Measurements from ENCODE around the gene MOGAT3.

MOGAT3 gene

DNA sequence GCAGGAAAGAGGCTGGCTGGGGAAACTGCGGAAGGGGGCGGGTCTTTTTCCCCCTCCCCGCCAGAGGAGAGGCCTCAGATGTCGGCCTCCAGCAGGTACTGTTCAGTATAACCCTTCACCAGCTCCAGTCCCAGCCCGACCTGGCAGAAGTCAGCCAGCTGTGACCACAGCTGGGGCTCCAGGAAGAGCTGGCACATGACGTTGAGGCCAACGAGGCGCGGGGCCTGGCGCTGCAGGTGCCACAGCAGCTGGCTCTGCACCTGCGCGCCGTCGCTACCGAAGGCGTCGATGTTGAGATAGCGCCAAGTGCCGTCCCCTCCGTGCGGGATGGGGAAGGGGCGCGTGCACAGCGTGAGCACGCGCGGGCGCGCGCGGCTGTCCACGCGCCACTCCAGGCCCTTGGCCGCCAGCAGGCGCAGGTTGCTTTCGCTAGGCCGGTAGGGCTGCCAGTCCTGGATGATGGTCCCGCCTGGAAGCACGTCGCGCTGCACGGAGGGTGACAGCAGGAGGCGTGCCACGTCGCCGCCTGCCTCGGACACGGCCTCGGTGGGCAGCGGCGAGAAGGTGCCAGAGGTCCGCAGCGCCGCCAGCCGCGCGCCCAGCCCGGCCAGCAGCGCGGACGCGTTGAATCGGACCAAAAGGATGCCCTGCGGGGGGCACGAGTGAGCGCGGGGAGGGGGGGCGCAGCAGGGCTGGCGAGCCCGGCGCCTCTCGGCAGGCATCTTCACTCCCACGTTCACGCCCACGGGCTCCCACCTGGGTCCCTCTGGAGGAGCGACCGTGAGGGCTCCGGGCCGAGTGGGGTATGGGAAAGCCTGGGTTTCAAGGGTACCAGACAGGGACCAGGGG is 28.6 kb downstream of the MOGAT3 start:
- DNase-seq (ENCODE audit: low read depth), result no peak

DNA sequence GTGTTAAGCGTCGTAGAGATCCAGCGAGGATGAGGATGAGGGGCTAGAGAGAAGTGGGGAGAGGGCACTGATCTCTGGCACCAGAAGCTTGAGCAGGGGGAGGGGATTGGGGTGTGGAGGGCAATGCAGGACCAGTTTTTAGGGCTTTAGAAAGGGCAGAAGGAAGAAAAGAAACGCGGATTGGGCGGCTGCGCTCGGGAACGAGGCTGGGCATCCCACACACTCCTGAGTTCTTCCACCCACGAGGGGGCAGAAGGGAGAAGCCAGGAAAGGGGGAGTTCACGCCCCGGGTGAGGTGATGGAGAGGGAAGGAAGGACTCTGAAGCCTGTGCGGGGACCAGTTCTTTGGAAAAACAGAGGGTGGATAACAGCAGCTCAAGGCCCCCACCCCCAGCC is 29.4 kb downstream of the MOGAT3 start:
- no peak for DNase-seq (ENCODE audit: low read depth)

DNA sequence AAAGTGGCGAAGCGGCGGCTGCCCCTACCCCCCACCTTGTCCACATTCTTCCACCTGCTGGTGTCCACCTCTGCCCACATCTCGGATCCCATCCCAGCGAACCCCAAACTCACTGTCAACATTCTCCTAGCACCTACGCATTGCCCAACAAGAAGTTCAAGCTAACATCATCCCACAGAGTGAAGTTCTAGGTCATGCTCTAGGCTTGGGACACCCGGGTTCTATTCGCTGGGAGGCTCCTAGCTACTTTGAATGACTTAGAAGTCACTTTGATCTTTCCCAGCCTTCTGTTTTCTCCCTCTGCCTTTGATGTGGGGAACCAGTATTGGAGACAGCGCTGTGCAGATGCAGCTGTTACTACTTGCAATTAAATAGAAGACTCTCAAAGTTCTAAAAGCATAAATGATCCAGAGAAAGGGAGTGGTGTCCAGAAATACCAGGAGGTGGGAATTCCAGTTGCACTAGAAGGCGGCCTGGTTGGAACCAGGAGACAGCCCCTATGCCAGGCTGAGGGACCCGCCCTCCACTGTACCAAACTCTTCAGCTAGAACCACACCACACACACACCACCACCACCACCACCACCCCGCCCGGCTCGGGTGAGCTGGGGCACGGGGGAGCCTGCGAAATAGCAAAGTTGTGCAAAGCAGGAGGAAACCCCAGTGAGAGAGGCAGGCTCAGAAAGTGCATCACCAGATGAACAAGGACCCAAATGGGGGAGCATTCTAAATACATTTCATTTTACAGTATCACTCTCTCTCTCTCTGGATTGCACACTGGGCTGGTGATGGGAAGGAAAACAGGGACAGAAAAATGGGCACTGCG is 30.0 kb downstream of the MOGAT3 start:
- DNase-seq (ENCODE audit: low read depth), result no peak

DNA sequence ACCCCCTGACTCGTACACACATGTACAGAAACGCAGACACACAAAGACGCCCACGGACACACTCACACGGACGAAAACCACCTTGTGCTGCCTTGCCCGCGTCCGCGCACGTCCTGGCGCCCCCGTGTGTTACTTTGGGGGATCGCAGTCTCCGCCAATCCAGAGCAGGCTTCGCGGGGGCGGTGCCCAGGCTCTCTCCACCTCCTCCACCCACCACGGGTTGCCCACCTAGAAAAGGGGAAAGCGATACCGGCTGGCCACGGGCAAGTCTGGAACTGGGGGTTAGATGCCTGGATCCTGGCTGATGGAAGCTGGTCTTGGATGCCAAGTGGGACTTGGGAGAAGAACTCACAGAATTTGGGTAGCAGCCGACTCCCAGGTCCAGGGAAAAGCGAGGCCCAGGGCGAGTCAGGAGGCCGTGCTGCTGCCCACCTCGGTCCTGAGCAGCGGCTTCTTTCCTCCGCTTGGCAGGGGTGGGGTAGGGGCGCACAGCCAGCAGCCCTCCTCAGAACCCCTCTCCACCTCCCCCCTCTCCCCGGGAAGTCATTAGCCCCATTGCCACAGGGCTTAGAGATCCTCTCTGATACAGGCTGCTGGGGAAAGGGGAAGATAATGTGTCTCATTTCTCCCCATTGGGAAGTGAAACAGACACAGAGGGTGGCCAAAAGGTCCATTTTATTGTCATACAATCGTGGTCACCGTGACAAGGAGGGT is 30.8 kb downstream of the MOGAT3 start:
- no peak for DNase-seq (ENCODE audit: low read depth)

DNA sequence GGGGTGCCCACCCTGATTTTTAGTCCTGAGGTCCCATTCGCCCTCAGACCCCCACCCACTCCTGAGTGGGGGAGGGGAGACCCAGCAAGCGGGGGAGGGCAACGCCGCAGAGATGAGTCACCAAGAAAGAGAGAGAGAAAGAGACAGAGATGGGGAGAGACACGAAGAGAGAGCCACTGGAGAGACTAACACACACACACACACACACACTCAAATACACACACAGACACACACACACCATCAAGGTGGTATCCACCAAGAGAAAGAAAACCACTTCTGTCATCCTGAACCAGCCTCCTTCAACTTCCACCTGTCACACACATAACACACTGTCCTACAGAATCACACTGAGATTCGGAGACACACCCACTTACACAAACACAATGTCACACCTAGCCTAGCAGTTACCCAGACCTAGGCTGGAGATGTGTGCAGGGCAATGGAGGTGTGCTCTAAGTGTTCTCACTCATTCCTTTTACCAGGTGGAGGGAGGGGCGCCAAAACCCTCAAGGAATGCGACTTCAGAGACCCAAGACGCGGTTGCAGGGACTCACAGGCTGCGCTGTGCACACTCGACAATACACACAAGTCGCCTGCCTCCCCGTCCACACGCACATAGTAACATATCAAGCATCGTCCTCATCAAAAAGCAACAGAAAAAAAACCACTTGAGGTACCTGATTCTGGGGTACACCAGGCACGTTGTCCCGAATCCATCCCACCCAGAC is 31.6 kb downstream of the MOGAT3 start:
- no peak for DNase-seq (ENCODE audit: low read depth)

DNA sequence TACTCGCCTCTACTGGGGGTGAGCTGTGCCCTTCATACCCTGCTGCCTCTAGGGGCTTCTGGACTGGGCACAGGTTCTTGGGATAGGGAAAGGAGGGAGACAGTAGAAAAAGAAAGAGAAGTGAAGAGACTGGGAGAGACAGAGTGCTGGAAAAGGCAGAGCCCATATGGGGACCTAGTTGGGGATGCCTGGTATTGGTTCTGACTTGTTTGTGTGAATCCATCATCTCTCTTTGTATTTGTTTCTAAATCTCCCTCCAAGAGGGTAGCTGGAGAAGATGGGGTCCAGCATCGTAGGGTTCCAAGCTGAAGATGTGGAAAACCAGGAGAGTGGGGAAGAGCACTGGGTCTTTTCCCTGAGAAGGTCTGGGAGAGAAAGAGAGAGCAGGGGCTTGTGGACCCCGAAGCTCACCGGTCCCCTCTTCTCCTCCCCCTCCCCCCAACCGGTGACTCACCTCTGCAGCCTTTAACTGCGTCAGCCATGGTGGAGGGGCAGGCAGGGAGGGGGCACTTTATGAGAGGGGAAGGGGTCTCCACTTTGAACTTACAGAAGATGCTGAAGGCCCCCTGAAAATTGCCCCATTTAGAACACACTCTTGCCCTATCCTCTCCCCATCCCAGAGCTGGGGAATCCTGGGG is 32.3 kb downstream of the MOGAT3 start:
- no peak for DNase-seq (ENCODE audit: low read depth)

DNA sequence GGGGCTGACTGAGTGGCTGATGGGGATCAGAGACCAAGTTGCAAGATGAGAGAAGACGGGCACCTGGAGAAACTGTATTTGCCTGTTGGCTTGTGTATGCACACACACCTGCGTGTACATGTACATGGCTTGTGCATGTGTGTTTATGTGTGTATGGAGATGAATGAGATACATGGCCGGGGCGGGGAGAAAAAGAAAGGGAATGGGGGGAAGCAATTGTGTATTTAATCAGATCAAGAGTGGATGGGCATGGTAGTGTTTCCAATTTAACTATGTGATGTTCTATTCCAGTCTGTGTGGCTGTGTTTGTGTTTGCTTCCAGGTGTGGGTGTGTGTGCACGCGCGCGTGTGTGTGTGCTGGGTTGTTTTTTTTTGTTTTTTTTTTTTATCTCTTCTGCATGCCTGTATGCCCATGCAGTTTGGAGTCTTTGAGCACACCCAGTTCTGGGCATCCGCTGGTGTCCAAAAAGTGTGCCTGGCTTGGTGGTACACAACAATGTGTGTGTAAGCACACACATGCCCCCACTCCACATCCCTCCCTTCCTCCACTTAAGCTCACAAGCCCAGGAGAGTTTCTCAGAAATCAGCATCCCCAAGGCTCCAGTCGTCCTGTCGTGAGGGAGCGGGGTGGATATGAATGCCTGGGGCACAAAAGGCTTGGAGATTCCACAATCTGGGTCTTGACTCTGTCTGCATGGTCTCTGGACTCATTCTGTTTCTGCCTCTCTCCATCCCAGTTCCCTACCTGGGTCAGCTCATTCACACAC is 33.0 kb downstream of the MOGAT3 start:
- no peak for DNase-seq (ENCODE audit: low read depth)

DNA sequence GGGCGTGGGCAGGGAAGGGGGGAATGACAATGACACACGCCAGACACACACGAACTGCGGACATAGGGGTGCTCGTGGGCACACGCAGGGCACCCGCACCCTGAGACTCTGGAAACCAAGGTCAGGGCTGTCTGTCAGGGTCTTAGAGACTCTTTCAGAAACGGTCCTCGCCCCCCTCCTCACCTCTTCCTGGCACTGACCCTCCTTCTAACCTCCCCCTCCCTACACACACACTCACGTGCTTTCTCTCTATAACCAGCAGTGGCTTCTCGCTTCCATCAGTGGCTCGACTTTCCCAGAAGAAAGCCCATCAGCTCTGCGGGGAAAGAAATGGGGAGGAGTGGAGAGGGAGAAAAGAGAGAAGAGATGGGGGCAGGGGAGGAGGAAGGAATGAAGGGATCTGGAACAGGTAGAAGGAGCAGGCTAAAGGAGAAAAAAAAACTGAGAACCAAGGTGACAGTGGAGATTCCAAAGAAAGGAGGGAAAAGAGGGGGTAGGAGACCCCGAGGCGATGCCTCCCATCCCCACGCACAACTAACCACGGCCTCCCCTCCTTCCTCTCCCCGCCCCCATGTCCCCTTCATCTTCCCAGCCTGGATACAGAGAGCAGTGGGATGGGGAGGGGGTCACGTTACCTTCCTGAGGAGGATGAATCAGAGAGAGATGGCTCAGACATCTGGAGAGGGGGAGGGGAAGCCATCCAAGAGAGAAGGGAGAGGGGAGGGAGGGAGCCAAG is 33.8 kb downstream of the MOGAT3 start:
- DNase-seq (ENCODE audit: low read depth), result no peak

DNA sequence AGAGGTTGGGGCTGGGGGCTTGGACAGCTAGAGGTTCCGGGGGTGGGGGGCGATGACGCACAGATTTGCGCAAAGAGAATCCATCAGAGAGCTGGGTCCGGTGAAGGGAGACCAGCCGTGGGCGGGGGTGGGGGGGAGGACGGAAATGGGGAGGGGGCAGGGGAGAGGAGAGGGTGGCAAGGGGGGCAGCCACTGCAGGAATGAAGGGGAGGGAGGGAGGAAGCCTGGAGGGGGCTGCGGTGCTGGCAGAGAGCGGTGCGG is 34.3 kb downstream of the MOGAT3 start:
- DNase-seq (ENCODE audit: low read depth), result no peak

DNA sequence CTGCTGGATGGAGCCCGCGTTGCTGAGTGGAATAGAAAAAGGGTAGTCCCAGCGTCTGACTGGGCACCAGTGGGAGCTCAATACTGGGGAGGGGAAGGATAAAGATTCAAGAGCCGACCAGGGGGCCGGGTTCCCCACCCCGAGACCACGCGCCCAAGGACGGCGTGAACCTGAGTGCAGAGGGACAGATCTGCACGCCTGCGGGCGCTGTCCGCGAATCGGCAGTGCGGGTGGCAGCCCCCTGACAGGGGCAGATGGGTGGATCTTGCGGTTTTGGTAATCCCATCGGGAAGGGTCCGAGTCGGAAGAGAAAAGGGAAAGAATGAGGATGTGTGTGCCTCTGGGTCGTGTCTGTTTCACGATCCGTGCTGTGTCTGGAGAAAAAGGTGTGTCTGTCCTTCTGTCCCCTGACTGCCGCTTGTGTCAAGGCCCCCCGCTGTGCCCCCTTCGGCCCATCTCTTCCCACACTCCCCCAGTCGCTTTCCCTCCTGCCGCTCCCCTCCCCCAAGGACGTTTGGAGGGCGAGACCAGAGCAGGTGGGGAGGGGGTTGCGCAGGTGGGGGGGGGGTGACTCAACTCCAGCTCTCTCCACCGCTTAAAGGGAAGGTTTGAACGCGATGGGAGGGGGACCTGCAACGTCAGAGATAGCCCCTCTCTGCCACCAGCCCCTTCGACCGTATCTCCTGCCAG is 34.7 kb downstream of the MOGAT3 start:
- DNase-seq (ENCODE audit: low read depth), result no peak

DNA sequence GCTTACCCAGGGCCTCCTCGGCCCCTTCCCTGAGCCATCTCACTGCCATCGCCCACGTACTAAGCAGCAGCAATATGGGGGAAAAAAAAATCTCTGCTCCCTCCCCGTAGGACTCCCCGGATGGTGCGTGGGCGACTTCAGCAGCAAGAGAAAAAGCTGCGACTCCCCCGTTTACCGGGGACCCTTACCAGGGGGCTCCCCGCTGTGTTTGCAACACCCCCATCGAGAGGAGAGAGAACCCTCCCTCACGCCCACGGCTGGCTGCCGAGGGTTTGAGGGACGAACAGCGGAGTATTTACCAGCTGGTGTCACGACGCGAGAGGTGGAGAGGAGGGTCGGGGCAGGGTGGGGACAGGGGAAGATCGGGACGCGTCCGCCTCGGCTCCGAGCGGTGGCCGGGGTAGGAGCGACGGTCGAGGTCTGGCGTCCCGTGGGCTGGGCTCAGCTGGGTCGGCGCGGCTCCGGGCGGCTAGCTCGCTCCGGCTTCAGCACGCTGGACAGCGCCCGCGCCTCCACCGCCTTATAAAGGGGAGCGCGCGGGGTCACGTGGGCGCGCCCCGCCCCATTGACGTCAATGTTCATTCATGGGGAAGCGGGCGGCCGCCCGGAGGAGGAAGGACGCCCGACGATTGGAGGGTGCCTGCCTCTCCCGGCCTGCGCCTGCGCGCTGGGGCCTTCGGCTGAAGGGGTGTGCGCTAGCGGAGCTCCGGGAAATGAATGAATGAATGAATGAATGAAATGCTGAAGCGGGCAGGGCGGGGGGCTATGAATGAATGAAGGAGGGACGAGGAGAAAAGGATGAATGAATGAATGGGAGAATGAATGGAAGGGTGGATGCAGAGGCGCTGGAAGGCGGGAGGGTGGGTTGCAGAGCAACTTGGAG is 35.5 kb downstream of the MOGAT3 start, which contains the start of gene VGF:
TSS of gene VGF (minus strand) at position 495 of the 883 bp plus-strand sequence. CDS start 726 bp downstream, outside the sequence.
- peak; percentile 53 for DNase-seq (ENCODE audit: low read depth)

DNA sequence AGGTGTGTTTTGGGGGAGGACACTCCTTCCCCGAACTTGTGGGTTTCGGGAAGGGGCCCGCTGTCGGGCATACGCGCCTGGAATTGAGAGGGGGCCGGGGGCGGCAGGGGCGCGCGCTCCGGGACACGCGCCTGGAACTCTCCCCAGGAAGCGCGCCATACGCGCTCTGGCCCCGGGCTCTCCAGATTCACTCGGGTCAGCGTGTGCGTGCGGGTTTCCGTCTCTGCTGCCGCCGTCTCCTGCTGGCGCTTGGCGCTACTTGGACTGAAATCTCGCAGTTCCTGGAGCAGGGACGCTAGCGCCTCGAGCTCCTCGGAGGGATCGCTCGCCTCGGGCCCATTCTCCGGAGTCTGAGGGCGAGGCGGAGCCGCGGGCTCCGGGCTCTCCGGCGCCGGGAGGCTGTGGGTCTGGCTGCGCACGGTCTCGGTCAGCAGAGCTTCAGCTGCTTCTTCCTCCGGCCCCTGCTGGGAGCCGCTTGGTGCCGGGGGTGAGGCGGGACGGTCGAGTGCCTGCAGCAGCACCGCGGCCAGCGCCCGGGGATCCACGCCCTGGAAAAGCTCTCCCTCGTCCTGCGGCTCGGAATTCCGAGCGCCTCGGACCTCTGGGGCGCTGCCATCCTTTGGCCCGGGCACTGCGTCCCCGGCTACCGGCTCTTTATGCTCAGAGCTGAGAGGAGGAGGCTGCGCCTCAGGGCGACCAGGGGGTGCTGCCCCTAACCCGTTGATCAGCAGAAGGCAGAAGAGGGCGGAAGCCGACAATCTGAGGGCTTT is 36.6 kb downstream of the MOGAT3 start:
- no peak for DNase-seq (ENCODE audit: low read depth)

DNA sequence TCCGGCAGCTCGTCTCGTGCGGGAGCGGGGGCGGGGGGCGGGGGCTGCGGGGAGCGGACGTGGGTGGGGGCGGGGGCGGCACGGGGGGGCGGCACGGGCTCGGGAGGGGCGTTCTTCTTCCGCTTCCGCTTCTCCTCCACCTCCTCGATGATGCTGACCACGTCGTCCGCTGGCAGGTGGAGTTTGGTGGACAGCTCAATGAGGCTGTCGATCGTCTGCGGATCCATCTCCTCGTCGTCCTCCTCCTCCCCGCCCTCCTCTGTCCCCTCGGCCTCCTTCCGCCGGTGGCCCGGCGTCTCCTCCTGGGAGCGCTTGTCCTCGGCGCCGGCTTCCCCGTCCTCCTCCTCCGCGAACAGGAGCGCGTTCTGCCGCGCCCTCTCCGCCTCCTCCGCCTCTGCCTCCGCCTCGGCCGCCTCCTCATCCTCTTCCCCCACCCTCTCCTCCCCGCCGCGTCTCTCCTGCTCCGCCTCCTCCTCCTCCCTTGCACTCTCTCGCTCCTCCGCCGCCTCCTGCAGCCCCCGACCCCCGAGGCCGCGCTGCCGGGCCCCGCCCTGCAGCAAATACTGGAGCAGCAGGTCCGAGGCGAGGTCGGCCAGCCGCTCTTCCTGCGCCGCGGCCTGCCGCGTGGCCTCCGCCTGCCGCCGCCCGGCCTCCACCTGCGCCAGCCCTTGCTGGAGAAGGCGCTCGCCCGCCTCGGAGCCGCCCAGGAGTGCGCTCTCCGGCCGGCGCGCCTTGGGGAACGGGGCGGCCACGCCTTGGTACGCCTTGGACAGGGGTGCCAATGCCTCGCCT is 37.4 kb downstream of the MOGAT3 start:
- no peak for DNase-seq (ENCODE audit: low read depth)

DNA sequence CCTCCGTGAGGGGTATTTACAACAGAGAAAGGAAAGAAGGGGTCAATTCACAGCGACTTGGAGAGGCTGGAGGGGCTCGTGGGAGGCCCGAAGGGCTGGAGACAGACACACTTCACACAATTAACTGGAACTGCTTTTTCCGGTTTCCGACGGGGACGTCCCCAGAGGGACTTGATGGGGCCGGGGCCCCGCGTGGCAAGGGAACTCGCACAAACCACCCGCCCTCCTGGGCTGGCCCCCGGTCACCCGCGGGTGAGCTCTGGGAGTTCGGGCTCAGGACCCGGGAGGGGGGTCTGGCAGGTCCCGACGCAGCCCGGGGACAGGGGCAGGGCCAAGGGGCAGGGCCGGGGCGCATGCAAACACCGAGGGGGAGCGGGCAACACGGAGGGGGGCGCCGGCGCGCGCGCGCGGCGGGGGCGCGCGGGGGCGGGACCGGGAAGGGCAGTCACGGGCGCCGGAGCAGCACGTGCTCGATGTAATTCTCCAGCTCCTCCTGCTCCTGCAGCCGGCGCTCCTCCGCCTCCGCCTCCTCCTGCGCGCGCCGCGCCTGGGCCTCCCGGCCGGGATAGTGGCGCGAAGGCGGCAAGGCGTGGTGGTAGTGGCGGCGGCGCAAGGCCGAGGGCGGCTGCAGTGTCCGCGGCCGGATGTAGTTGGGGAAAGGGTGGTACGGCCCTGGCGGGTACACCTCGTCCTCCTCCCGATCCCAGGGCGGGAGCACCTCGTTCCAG is 38.1 kb downstream of the MOGAT3 start:
- no peak for DNase-seq (ENCODE audit: low read depth)

DNA sequence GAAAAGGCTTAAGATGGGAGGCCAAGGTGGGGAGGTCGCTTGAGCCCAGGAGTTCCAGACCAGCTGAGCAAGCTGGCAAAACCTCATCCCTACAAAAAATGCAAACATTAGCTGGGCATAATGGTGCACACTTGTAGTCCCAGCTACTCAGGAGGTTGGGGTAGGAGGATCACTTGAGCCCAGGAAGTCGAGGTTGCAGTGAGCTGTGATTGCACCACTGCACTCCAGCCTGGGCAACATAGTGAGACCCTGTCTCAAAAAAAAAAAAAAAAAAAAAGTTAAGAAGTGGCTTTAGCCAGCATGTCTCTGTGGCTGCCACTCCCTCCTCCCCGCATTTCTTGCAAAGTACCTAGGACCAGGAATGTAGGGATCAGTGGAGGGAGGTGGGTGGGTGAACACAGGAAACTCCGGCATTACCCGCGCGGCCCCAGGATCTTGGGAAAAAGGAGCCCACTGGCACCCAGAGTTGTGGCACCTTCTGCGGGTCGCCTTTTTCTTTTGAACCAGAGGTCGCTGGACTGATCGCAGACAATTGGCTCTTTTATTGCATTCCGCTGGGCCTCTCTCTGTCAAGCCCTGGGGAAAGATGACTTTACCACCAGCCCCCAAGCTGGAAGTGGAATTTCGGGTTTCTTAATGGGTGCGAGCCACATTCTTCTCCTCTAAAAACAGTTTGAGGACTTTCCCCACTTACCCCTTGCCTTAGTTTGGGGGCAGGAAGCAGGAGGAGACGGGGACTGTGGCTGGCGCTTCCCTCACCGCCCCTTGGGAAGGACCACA is 39.0 kb downstream of the MOGAT3 start:
- DNase-seq (ENCODE audit: low read depth), result no peak

All from non-pigmented ciliary epithelial cell (primary cell).